Prostate gland (tissue), 2 donors: ENCODE results near the gene CORO1C.

Experiments used
- POLR2A ChIP-seq: fragments of 450-650 bp; IDR thresholded peaks from one replicate; pipeline ENCODE4 v1.6.1; 2016; ENCODE audit warnings: antibody characterized with exemption, mild to moderate bottlenecking
- TF ChIP-seq, protein P1 (sequence below), 4 experiments: fragments of 200-600 bp in 2 of 4; fragments of 450-650 bp in 2 of 4; sonication (generic) in 2 of 4; IDR thresholded peaks; 1 replicate in 3 of 4; 2 replicates in 1 of 4; pipeline ENCODE4 v1.5.1; 2016 to 2019; ENCODE audit warnings: antibody characterized with exemption in 4 of 4, mild to moderate bottlenecking in 2 of 4, moderate library complexity in 2 of 4

DNA sequence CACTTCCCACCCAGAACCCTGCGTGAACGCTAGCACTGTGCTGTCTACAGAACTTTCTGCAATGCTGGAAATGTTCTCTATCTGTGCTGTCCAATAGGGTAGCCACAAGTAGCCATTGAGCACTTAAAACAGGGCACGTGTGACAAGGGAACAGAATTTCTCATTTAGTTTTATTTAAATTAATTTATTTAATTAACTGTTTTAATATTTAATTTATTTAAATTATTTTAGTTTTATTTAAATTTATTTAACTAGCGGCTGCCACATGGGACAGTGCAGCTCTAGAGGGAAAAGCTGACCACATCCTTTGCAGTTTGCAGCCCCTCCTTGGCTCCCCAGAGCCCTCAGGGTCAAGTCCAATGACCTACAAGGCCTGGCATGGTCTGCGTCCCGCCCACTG, 35.0 kb upstream of the CORO1C start:
- TF ChIP-seq, protein P1, sequence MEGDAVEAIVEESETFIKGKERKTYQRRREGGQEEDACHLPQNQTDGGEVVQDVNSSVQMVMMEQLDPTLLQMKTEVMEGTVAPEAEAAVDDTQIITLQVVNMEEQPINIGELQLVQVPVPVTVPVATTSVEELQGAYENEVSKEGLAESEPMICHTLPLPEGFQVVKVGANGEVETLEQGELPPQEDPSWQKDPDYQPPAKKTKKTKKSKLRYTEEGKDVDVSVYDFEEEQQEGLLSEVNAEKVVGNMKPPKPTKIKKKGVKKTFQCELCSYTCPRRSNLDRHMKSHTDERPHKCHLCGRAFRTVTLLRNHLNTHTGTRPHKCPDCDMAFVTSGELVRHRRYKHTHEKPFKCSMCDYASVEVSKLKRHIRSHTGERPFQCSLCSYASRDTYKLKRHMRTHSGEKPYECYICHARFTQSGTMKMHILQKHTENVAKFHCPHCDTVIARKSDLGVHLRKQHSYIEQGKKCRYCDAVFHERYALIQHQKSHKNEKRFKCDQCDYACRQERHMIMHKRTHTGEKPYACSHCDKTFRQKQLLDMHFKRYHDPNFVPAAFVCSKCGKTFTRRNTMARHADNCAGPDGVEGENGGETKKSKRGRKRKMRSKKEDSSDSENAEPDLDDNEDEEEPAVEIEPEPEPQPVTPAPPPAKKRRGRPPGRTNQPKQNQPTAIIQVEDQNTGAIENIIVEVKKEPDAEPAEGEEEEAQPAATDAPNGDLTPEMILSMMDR (IDR thresholded peaks at IDR 0.05) = no peak
- TF ChIP-seq POLR2A = no peak
